HCT116 (cell line): ENCODE measurements around the gene HCN4. TPM values are rescaled to one million over a fixed set of nuclear protein-coding genes. Genes with fewer than 3 reads are reported as not detected.
A peak's percentile ranks its signal among the peaks of the same experiment; 100 is the strongest.

Source experiments
- ATAC-seq: fragments of 200-7000 bp; cut with Tn5 transposase; 2 replicates; pipeline ENCODE4 v1.9.1; 2020; ENCODE audit warnings: mild to moderate bottlenecking, moderate library complexity
- BruUV-seq: library from RNA; stranded (reverse); fragments of 400-500 nt; replicated peaks from 2 replicates; lab custom pipeline; 2021; lab: Mats Ljungman, UMichigan
- CTCF ChIA-PET: fragments of 300-600 bp; sonication (Branson Sonifier 250); formaldehyde crosslinking; loops from one replicate; lab custom pipeline; 2021; ENCODE audit warnings: antibody characterized with exemption; lab: Charles Lee
- POLR2A ChIA-PET: fragments of 300-600, 350-600 bp; sonication (Branson Sonifier 250); formaldehyde crosslinking; loops from one replicate; lab custom pipeline; 2021; ENCODE audit warnings: antibody characterized with exemption; lab: Charles Lee
- RAD21 ChIA-PET, 2 experiments: fragments of 300-600 bp; sonication (Branson Sonifier 250); formaldehyde crosslinking; loops; one replicate each; lab custom pipeline; 2023; ENCODE audit warnings: low total read pairs in 2 of 2; ENCODE audit not compliant: uncharacterized antibody in 2 of 2, unreplicated experiment in 2 of 2, low non-redundant PET in 1 of 2; lab: Charles Lee
- DNase-seq: peaks from one replicate; pipeline ENCODE4 v3.0.0-alpha.2; 2010; ENCODE audit warnings: low read depth, low spot score
- H2AFZ ChIP-seq: fragments of 200-600 bp; shearing (Covaris generic), sonication (generic); 2 replicates; pipeline ENCODE4 v1.6.1; 2017; ENCODE audit warnings: low read depth, mixed run types, mixed read lengths, antibody characterized with exemption, low read length; ENCODE audit not compliant: poor library complexity, severe bottlenecking
- H3K27ac ChIP-seq: 2 replicates; pipeline ENCODE4 v1.5.1; 2012; ENCODE audit warnings: low read depth, low read length
- H3K27me3 ChIP-seq: fragments of 200-600 bp; sonication (generic); 2 replicates; pipeline ENCODE4 v1.6.1; 2016; ENCODE audit warnings: mixed run types, low read length, mixed read lengths; ENCODE audit not compliant: insufficient read depth
- H3K36me3 ChIP-seq, 2 experiments: fragments of 200-500 bp in 1 of 2; fragments of 200-600 bp in 1 of 2; sonication (Bioruptor generic) in 1 of 2; sonication (generic) in 1 of 2; 2 replicates each; pipeline versions ENCODE4 v1.5.1 to v1.6.1; 2014 to 2016; ENCODE audit warnings: low read length in 2 of 2, inconsistent platforms in 1 of 2, mixed read lengths in 1 of 2, mixed run types in 1 of 2; ENCODE audit not compliant: insufficient read depth in 2 of 2, control insufficient read depth in 1 of 2
- H3K4me1 ChIP-seq, 2 experiments: fragments of 200-600 bp in 1 of 2; sonication (generic) in 1 of 2; 2 replicates each; pipeline versions ENCODE4 v1.5.1 to v1.6.1; 2012 to 2017; ENCODE audit warnings: low read length in 2 of 2, inconsistent platforms in 1 of 2, mild to moderate bottlenecking in 1 of 2, mixed read lengths in 1 of 2, mixed run types in 1 of 2, moderate library complexity in 1 of 2; ENCODE audit not compliant: insufficient read depth in 2 of 2, control insufficient read depth in 1 of 2
- H3K4me2 ChIP-seq: fragments of 200-600 bp; sonication (generic); 2 replicates; pipeline ENCODE4 v1.6.1; 2017; ENCODE audit warnings: mixed run types, low read length, mixed read lengths
- H3K4me3 ChIP-seq, 2 experiments: fragments of 200-600 bp in 1 of 2; sonication (generic) in 1 of 2; replicated peaks in 1 of 2; 2 replicates each; pipeline ENCODE4 v1.5.1; 2011 to 2016; ENCODE audit warnings: low read length in 2 of 2, control low read depth in 1 of 2, low read depth in 1 of 2, mild to moderate bottlenecking in 1 of 2, mixed read lengths in 1 of 2, mixed run types in 1 of 2
- H3K79me2 ChIP-seq: fragments of 200-600 bp; sonication (generic); 2 replicates; pipeline ENCODE4 v1.6.1; 2017; ENCODE audit warnings: mild to moderate bottlenecking, mixed run types, low read length, moderate library complexity, mixed read lengths; ENCODE audit not compliant: insufficient read depth
- H3K9ac ChIP-seq: fragments of 200-600 bp; sonication (generic); 2 replicates; pipeline ENCODE4 v1.6.1; 2016; ENCODE audit warnings: low read length, mixed read lengths
- H3K9me2 ChIP-seq: fragments of 200-600 bp; sonication (generic), shearing (Covaris generic); 2 replicates; pipeline ENCODE4 v1.6.1; 2017; ENCODE audit warnings: mixed run types, mild to moderate bottlenecking, moderate library complexity; ENCODE audit not compliant: insufficient read depth
- H3K9me3 ChIP-seq, 2 experiments: fragments of 200-500 bp in 1 of 2; fragments of 200-600 bp in 1 of 2; sonication (Bioruptor generic) in 1 of 2; sonication (generic) in 1 of 2; 2 replicates each; pipeline ENCODE4 v1.6.1; 2014 to 2017; ENCODE audit warnings: low read length in 2 of 2, mixed read lengths in 2 of 2, inconsistent platforms in 1 of 2, low read depth in 1 of 2, mild to moderate bottlenecking in 1 of 2, mixed run types in 1 of 2, moderate library complexity in 1 of 2; ENCODE audit not compliant: control insufficient read depth in 1 of 2, insufficient read depth in 1 of 2
- H4K20me1 ChIP-seq: fragments of 200-600 bp; sonication (generic), shearing (Covaris generic); 2 replicates; pipeline ENCODE4 v1.6.1; 2017; ENCODE audit warnings: mixed run types, mild to moderate bottlenecking, moderate library complexity; ENCODE audit not compliant: insufficient read depth
- CTCF ChIP-seq, 3 experiments: fragments of 200-600 bp in 1 of 3; sonication (generic) in 1 of 3; IDR thresholded peaks in 2 of 3; conservative IDR thresholded peaks in 1 of 3; 2 replicates each; pipeline ENCODE4 v1.5.1; 2012 to 2017; ENCODE audit warnings: low read depth in 2 of 3, low read length in 2 of 3, antibody characterized with exemption in 1 of 3, borderline replicate concordance in 1 of 3, control low read depth in 1 of 3, mild to moderate bottlenecking in 1 of 3, mixed read lengths in 1 of 3, mixed run types in 1 of 3, moderate library complexity in 1 of 3; ENCODE audit not compliant: insufficient read depth in 1 of 3
- EGR1 ChIP-seq: IDR thresholded peaks from 2 replicates; pipeline ENCODE4 v1.6.1; 2012; ENCODE audit warnings: low read depth
- EZH2 ChIP-seq: fragments of 200-600 bp; sonication (generic); IDR thresholded peaks from 2 replicates; pipeline ENCODE4 v1.6.1; 2017; ENCODE audit warnings: antibody characterized with exemption, mixed run types
- FOSL1 ChIP-seq: IDR thresholded peaks from 2 replicates; pipeline ENCODE4 v1.6.1; 2012; ENCODE audit warnings: low read depth
- RAD21 ChIP-seq: IDR thresholded peaks from 2 replicates; pipeline ENCODE4 v1.6.1; 2012; ENCODE audit warnings: low read depth, mild to moderate bottlenecking
- SIN3A ChIP-seq: IDR thresholded peaks from 2 replicates; pipeline ENCODE4 v1.6.1; 2012; ENCODE audit warnings: low read depth
- intact Hi-C: fragments of 100-400 bp; cut with micrococcal nuclease; formaldehyde crosslinking; loops from 2 replicates; pipeline ENCODE4 v1.10.0; 2022
- total RNA-seq: library from RNA; stranded (reverse); gene quantifications from one replicate; pipeline ENCODE4 v1.2.1, GENCODE V29; 2021; ENCODE audit not compliant: unreplicated experiment

The HCN4 gene
- total RNA-seq, 1 experiment from 2014 or later, result 1.7 TPM

GRCh38 chr15:73308305-73308704 is 60.5 kb downstream of the HCN4 start:
- intact Hi-C loops, result loop anchor here (5.0 kb wide), 2 partner anchors 254 to 599 kb away; no protein-coding TSS in a partner anchor
- Histone ChIP-seq H3K9ac (no peak overlapping the region), H3K9me2 (no peaks in the 10 kb centered on the region), H3K36me3 (peaks cover 0 to under 1% of the 10 kb centered on the region in 2 experiments; a peak in 1 of 4 replicates), H3K27ac (no peak overlapping the region), H3K4me3 (no peak overlapping the region), H3K27me3 (no peaks in the 10 kb centered on the region), H3K4me2 (no peak overlapping the region), H3K79me2 (no peaks in the 10 kb centered on the region), H3K4me1 (no peaks in the 10 kb centered on the region), H3K9me3 (no peaks in the 10 kb centered on the region), H2AFZ (no peak overlapping the region), H4K20me1 (no peaks in the 10 kb centered on the region)
- DNase-seq (no peak), ATAC-seq (no peak)
- ChIA-PET CTCF (interaction anchor here (1.1 kb wide), 1 partner anchor 396 kb away, joined by 4 read pairs; no protein-coding TSS in a partner anchor), POLR2A (no interaction called here), RAD21 (no interaction called here)
- TF ChIP-seq RAD21, result no peak
- TF ChIP-seq EGR1, result no peak
- no peak for TF ChIP-seq SIN3A
- no TSS peak for BruUV-seq

- POLR2A ChIA-PET, result no interaction called here
- no peak overlapping the region for H3K27ac ChIP-seq
Observed at GRCh38 chr15:73305331-73306211, 63.2 kb downstream of the HCN4 start.

More at GRCh38 chr15:73305331-73306211, 63.2 kb downstream of the HCN4 start:
- TF ChIP-seq EZH2 (no peak), EGR1 (no peak), RAD21 (peak; percentile 85), FOSL1 (no peak), CTCF (IDR thresholded peaks at IDR 0.05 in 2 of 3, conservative IDR thresholded peaks at IDR 0.05 in 1 of 3; ENCODE audit: borderline replicate concordance in 1 of 3, insufficient read depth in 1 of 3, low read depth in 2 of 3, low read length in 2 of 3) (peak; percentile 80 to 85 (median 81))
- TF ChIP-seq, all 23 proteins: peak for 2
- H2AFZ ChIP-seq, result no peak overlapping the region
- CTCF ChIA-PET, result interaction anchor here (0.6 to 1.1 kb wide), 7 partner anchors 8 to 622 kb away, joined by 3 to 8 read pairs (median 4); no protein-coding TSS in a partner anchor
- H3K79me2 ChIP-seq, result no peaks in the 10 kb centered on the region
- ATAC-seq, result peak; percentile 98
- BruUV-seq, result no TSS peak
- no peaks in the 10 kb centered on the region for H3K9me2 ChIP-seq
- H3K4me3 ChIP-seq, result no peak overlapping the region
- no peak overlapping the region for H3K9ac ChIP-seq
- H3K4me2 ChIP-seq, result no peak overlapping the region
- RAD21 ChIA-PET, result interaction anchor here (0.6 to 0.9 kb wide), 2 partner anchors 27 to 106 kb away, joined by 3 read pairs; no protein-coding TSS in a partner anchor
- intact Hi-C loops, result loop anchor here (1.0 to 5.0 kb wide), 4 partner anchors 257 to 602 kb away; no protein-coding TSS in a partner anchor
- no peaks in the 10 kb centered on the region for H4K20me1 ChIP-seq
- no peaks in the 10 kb centered on the region for H3K27me3 ChIP-seq
- DNase-seq, result peak; percentile 61
- H3K4me1 ChIP-seq, result no peaks in the 10 kb centered on the region
- peaks cover 0 to 6% of the 10 kb centered on the region in 2 experiments; a peak in 1 of 4 replicates for H3K36me3 ChIP-seq
- H3K9me3 ChIP-seq, result no peaks in the 10 kb centered on the region
